Right forelimb (tissue), 1 donor: Measurements from ENCODE around the gene CES3.

Experiments used
- DNase-seq: peaks from one replicate; pipeline ENCODE4 v3.0.0-alpha.2; 2018

Gene CES3

DNA sequence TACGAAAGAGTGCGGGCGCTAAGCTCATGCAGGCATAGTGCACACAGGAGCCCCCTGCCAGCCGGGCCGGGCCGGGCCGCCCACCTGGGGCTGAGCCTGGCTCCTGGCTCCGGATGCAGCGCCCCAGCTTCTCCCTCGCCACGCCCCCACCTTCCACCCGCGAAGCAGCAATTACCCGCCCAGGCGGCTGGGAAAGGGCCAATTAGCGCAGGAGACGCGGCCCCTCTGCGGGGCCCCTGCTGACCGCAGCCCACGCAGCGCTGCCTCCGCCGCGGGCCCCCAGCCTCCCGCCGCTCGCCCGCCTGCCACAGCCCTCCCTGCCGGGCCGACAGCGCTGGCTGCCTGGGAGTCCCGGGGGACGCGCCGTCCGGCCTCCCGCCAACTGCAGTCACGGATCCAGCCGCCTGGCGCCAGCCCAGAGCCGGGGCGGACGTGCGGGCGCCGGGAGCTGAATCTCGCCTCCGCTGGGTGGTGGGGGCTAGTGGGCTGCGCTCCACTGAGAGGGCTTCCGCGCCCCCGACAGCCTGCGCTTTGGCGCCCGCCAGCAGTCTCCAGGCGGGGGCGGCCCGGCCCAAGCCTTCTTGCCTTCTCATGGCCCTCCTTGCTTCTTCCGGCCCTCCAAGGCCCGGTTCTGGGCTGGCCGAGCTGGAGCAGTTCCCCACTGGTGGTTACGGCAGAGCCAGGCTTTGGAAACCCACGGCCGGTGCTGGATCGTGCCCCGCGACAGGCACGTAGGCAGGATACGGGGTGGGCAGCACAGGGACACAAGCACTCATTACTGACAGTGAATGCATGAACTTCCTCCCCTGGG lies 53.0 kb downstream of the CES3 start:
- DNase-seq: peak; percentile 93

DNA sequence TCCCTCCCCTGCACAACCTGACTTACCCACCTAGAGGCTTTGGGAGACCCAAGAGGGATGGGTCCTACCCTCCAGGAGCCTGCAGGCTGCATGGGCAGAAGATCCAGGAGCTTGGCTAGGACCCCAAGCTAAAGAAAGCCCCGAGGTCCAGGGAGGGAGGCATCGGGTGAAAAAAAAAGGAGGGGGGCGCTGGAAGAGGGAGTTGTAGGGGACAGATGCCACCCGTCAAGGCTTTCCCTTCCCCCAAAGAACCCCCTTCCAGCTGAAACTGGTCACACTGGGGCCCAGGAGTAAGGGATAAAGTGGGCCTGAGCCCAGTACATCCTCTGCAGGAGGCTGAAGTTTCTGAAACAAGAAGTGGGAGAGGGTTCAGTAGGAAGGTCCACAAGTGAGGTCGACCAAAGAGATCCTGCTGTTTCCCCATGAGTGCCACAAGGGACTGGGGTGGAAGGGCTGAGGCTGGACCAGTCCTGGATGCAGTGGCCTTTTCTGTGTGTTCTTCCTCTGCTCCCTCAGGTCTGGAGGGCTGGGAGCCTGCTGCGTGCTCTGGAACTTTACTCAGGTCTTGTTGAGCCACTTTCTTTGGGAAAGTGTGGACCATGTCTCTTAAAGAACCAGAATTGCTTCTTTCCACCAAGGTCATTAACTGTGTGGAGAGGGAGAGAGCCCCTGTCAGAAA lies 53.7 kb downstream of the CES3 start:
- DNase-seq: no peak

DNA sequence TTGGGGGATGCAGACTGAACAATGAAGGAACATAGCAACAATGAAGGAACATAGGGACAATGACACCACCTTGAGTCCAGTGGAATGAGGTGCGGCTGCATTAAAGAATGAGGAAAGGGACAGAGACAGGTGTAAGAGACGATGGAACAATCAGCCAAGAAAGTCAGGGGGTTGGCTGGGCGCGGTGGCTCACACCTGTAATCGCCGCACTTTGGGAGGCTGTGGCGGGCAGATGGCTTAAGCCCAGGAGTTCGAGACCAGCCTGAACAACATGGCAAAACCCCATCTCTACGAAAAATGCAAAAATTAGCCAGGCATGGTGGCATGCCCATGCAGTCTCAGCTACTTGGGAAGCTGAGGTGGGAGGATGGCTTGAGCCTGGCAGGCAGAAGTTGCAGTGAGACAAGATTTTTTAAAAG lies 54.3 kb downstream of the CES3 start:
- DNase-seq: no peak

- DNase-seq: no peak
These were observed 55.1 kb downstream of the CES3 start for GRCh38 chr16:67016143-67016542.

DNA sequence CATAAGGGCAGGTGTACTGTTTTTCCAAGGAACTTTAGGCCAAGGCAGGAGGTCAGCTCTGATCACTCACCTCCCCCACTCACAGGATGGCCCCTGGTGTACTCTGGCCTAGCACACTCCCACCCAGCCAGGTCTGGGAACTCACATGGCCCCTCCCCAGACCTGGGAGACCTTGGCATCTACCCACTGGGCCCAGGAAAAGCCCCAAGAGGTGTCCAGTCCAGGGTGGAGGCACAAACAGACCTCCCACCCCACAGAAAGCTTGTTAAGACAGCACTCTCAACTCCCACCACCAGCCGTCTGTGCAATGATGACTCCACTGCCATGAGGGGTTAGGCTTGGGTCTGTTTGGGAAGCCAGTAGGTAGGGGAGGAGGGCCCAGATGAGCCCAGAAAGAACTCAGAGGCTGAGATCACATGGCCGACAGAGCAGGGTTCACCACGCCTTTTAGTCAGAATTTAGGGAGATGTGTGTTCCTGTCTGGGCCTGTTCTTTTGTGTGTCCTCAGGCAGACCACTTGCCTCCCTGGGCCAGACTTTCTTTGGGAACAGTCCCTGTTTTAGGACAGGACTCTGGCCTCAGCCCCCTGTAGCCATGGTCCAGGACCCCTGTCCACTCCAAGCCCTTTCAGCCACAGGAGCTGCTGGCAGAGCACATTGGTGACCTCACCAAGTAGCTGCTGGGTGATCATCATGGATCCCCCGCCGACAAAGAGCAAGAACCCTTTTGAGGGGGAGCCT lies 55.8 kb downstream of the CES3 start:
- no peak for DNase-seq

- no peak for DNase-seq
These were observed 56.3 kb downstream of the CES3 start for GRCh38 chr16:67017421-67017750.

DNA sequence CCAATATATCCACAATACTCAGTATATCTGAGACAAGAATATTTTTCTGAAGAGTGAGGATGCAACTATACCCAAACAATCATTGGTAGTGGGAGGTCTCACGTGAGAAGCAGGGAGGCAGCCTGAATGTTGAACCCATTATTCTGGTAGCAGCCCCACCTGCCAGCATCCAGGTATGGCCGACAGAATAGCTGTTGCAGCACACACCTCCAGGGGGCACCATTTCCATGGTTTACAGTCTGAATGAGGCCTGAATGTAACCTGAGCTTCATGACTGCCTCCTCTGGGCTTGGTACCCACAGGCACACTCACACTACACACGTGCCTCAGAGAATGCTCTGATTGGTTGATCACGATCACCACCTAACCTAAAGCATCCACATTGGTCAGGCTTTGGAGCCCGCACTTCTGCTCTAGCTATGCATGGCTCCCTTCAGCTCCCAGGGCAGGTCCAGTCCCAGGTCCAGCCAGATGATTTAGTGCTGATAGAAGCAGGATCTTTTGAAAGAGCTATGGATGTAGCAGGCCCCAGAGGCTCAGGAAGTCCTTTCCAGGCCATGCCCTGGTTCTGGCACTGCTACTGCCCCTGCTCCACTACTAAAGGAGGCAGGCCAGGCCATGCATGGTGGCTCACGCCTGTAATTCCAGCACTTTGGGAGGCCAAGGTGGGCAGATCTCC lies 56.9 kb downstream of the CES3 start:
- DNase-seq: peak; percentile 77

DNA sequence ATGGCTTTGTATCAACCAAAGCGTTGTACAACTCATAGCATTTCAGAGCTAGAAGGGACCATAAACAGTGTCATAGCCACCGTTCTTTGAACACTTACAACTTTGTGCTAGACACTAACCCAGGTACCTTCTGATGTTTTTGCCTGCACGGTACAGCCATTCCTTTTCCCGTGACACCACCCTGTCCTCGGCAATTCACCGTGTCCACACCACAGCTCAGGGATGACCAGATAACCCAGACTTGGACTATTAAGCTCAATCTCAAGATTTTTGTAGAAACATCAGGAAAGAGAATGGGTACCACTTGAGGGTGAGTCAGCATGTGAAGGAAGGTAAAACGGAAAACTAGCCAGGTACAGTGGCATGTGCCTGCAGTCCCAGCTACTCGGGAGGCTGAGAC lies 58.1 kb downstream of the CES3 start:
- DNase-seq: no peak

DNA sequence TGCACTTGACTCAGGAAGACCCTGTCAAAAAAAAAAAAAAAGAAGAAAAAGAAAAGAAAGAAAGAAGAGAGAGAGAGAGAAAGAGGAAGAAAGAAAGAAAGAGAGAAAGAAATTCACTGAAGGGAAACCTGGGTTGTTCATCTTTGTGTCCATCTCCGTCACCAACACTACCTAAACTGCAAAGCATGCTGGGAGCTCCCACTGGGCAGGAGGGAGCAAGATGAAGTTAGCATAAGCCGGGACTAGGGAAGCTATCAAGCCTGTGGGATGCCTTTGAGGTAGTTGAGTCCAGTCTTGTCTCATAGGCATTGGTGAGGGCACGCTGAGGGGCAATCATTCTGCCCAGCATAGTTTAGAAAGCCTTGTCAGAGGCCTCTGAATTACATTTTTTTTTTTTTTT lies 60.3 kb downstream of the CES3 start:
- DNase-seq: no peak

DNA sequence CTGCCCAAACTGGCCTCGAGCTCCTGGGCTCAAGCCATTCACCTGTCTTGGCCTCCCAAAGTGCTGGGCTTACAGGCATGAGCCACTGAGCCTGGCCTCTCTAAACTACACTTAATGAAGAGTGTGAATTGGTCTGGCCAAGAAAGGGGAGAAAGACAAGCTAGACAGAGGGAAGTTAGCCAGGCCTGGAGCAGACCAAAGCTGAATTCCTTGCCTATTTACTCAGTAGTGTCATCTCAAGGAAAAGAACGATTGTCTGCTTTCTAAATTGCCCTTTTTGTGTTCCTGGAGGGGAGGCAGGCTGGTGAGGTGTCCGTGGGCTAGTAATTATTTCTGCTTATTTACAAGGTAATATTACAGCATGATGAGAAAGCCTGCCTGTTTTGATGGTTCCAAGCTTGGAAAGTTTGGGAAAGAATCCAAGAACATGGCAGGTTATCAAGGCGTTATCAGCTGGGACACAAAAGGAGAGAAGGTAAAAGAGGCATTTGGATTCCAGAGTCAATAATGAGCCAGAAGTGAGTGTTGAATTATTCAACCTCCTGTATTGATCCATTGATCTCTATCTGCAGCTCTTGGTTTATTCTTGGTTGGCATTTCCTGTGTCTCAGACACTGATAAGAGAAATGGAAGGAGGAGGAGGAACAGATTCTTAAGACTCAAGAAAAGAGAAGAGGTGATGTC lies 61.6 kb downstream of the CES3 start:
- DNase-seq: no peak

- no peak for DNase-seq
These were observed 62.6 kb downstream of the CES3 start for GRCh38 chr16:67023689-67024088.
